Transverse colon (tissue), 4 donors: ENCODE results near the gene CARMIL3.

Experiments used
- POLR2A ChIP-seq: fragments of 450-650 bp; IDR thresholded peaks from one replicate; pipeline ENCODE4 v1.6.1; 2016; ENCODE audit warnings: antibody characterized with exemption, mild to moderate bottlenecking, moderate library complexity
- POLR2AphosphoS5 ChIP-seq, 3 donors: sonication (generic); formaldehyde crosslinking; IDR thresholded peaks; one replicate each; pipeline ENCODE4 v1.6.1; 2016; ENCODE audit warnings: antibody characterized with exemption in 3 of 3
- TF ChIP-seq, protein P1 (sequence below), 5 experiments: fragments of 200-600 bp in 3 of 5; fragments of 450-650 bp in 2 of 5; sonication (generic) in 3 of 5; IDR thresholded peaks; 1 replicate in 2 of 5; 2 replicates in 3 of 5; pipeline ENCODE4 v1.5.1; 2016 to 2017; ENCODE audit warnings: antibody characterized with exemption in 5 of 5, inconsistent platforms in 3 of 5, mild to moderate bottlenecking in 2 of 5, moderate library complexity in 1 of 5

DNA sequence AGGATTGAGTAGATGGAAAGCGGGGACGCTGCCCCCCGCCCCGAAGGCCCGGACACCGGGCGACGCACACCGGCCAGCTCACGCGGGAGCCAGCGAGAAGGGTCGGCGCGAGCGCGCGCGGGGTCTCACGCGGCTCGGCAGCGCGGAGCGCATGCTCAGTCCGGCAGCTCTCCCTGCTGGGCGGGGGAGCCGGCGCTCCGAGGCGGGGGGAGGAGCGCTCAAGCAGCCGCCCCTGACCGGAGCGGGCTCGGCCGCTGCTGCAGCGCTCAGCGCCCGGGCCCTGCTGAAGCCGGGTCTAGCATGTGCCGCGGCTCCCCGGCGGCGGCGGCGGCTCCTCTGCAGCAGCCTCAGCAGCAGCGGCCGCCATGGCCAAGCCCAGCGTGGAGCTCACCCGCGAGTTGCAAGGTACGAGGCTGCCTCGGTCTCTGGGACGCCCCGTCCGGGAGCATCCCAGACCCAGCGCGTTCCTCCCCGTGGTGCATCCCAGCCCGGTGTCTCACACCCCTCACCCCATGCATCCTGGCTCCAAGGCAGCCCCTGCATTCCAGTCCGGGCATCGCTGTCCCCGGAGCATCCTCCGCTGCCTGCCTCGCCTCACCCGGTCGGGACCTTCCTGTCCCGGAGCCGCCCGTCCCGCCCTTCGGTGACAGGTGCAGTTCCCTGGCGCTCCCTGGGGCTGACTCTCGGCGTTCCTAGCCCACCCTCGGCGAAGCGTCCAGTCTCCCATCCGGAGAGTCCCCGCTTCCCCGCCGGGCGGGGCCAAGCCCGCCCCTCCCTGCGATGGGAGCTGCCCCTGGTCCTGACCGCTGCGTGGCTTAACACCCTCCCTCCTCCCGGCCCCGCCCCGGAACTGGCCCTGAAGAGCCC is at the start of gene CARMIL3:
- TF ChIP-seq POLR2AphosphoS5 (IDR thresholded peaks at IDR 0.05) (peak in 1 of 3 donors; percentile 21), POLR2A (no peak)
- TF ChIP-seq, protein P1, sequence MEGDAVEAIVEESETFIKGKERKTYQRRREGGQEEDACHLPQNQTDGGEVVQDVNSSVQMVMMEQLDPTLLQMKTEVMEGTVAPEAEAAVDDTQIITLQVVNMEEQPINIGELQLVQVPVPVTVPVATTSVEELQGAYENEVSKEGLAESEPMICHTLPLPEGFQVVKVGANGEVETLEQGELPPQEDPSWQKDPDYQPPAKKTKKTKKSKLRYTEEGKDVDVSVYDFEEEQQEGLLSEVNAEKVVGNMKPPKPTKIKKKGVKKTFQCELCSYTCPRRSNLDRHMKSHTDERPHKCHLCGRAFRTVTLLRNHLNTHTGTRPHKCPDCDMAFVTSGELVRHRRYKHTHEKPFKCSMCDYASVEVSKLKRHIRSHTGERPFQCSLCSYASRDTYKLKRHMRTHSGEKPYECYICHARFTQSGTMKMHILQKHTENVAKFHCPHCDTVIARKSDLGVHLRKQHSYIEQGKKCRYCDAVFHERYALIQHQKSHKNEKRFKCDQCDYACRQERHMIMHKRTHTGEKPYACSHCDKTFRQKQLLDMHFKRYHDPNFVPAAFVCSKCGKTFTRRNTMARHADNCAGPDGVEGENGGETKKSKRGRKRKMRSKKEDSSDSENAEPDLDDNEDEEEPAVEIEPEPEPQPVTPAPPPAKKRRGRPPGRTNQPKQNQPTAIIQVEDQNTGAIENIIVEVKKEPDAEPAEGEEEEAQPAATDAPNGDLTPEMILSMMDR (IDR thresholded peaks at IDR 0.05), result no peak
